CD4-positive, alpha-beta T cell treated with Interleukin-4 for 1 hour (primary cell): ENCODE measurements around the gene CFAP46.
A peak's percentile ranks its signal among the peaks of the same experiment; 100 is the strongest.
"Not testable (repeated sequence)": the region's sequence is repeated elsewhere in the genome, so short reads cannot be mapped to it uniquely, and the experiment has no call there.

Experiments
- DNase-seq, 2 donors: peaks; one replicate each; pipeline ENCODE4 v3.0.0-alpha.2; 2020 to 2022

CFAP46 gene

GRCh38 chr10:132912713-132913558, 29.4 kb downstream of the CFAP46 start:
- no peak for DNase-seq

GRCh38 chr10:132912225-132912712, 30.1 kb downstream of the CFAP46 start:
- no peak for DNase-seq

GRCh38 chr10:132911786-132912097, 30.6 kb downstream of the CFAP46 start:
- DNase-seq, result no peak

- DNase-seq, result no peak
These were observed 31.2 kb downstream of the CFAP46 start for GRCh38 chr10:132910901-132911785.

GRCh38 chr10:132910186-132910880, 32.0 kb downstream of the CFAP46 start:
- DNase-seq, result no peak

- no peak for DNase-seq
These were observed 32.8 kb downstream of the CFAP46 start for GRCh38 chr10:132909491-132910071.

- DNase-seq, result no peak
These were observed 33.6 kb downstream of the CFAP46 start for GRCh38 chr10:132908621-132909295.

- no peak for DNase-seq
These were observed 34.3 kb downstream of the CFAP46 start for GRCh38 chr10:132907821-132908620.

GRCh38 chr10:132906836-132907235, 35.5 kb downstream of the CFAP46 start:
- no peak for DNase-seq

GRCh38 chr10:132906106-132906505, 36.3 kb downstream of the CFAP46 start:
- no peak for DNase-seq

- DNase-seq, result no peak
These were observed 36.7 kb downstream of the CFAP46 start for GRCh38 chr10:132905661-132906060.

GRCh38 chr10:132904814-132905649, 37.3 kb downstream of the CFAP46 start:
- DNase-seq, result no peak

GRCh38 chr10:132904181-132904813, 38.1 kb downstream of the CFAP46 start:
- DNase-seq, result peak in 1 of 2 donors; percentile 8

- not testable (repeated sequence) for DNase-seq
These were observed 39.5 kb downstream of the CFAP46 start for GRCh38 chr10:132902656-132903575.

GRCh38 chr10:132901351-132901750, 41.0 kb downstream of the CFAP46 start:
- DNase-seq, result no peak

GRCh38 chr10:132900211-132900756, 42.1 kb downstream of the CFAP46 start:
- DNase-seq, result no peak

- DNase-seq, result no peak
These were observed 42.7 kb downstream of the CFAP46 start for GRCh38 chr10:132899751-132900065.

GRCh38 chr10:132899054-132899750, 43.2 kb downstream of the CFAP46 start:
- no peak for DNase-seq
